CD14-positive monocyte (primary cell): ENCODE data around the gene FN1. TPM values are rescaled to one million over a fixed set of nuclear protein-coding genes. Genes with fewer than 3 reads are reported as not detected.

Source experiments
- DNase-seq, 3 donors: peaks; one replicate each; pipeline ENCODE4 v3.0.0-alpha.2; 2011 to 2022
- H2AFZ ChIP-seq: 2 replicates; pipeline ENCODE4 v1.6.0; 2012; ENCODE audit warnings: mild to moderate bottlenecking, low read depth, low read length, inconsistent platforms; ENCODE audit not compliant: insufficient read depth, poor library complexity, severe bottlenecking
- H3K27ac ChIP-seq, 2 donors: 1 replicate in 1 of 2; 2 replicates in 1 of 2; pipeline ENCODE4 v1.5.1; 2012 to 2013; ENCODE audit warnings: low read length in 2 of 2, control low read depth in 1 of 2, inconsistent platforms in 1 of 2, low read depth in 1 of 2, mild to moderate bottlenecking in 1 of 2
- H3K27me3 ChIP-seq, 2 donors: one replicate each; pipeline versions ENCODE4 v1.6.0 to v1.6.1; 2011 to 2013; ENCODE audit warnings: low read length in 2 of 2; ENCODE audit not compliant: control insufficient read depth in 2 of 2, insufficient read depth in 2 of 2
- H3K36me3 ChIP-seq, 2 donors: replicated peaks in 1 of 2; 1 replicate in 1 of 2; 2 replicates in 1 of 2; pipeline versions ENCODE4 v1.5.1 to v1.6.1; 2012 to 2013; ENCODE audit warnings: low read length in 2 of 2, control low read depth in 1 of 2, inconsistent platforms in 1 of 2, mild to moderate bottlenecking in 1 of 2; ENCODE audit not compliant: insufficient read depth in 2 of 2, control insufficient read depth in 1 of 2
- H3K4me1 ChIP-seq, 2 donors: 1 replicate in 1 of 2; 2 replicates in 1 of 2; pipeline versions ENCODE4 v1.5.1 to v1.6.1; 2012 to 2013; ENCODE audit warnings: low read length in 2 of 2, control low read depth in 1 of 2, inconsistent platforms in 1 of 2, mild to moderate bottlenecking in 1 of 2, moderate library complexity in 1 of 2; ENCODE audit not compliant: insufficient read depth in 2 of 2, control insufficient read depth in 1 of 2
- H3K4me2 ChIP-seq: replicated peaks from 2 replicates; pipeline ENCODE3; 2012; ENCODE audit warnings: low read length, moderate library complexity, mild to moderate bottlenecking; ENCODE audit not compliant: poor library complexity, severe bottlenecking; ENCODE audit errors: extremely low read depth
- H3K4me3 ChIP-seq, 3 experiments: fragments of 200-600 bp in 1 of 3; sonication (generic) in 1 of 3; replicated peaks in 1 of 3; 1 replicate in 2 of 3; 2 replicates in 1 of 3; pipeline ENCODE4 v1.5.1; 2011 to 2013; ENCODE audit warnings: low read length in 3 of 3, mild to moderate bottlenecking in 3 of 3, control low read depth in 2 of 3, low read depth in 2 of 3, inconsistent platforms in 1 of 3, moderate library complexity in 1 of 3
- H3K79me2 ChIP-seq: 2 replicates; pipeline ENCODE4 v1.6.0; 2012; ENCODE audit warnings: mild to moderate bottlenecking, control low read depth, inconsistent platforms, low read length, moderate library complexity; ENCODE audit not compliant: insufficient read depth
- H3K9ac ChIP-seq: 2 replicates; pipeline ENCODE4 v1.6.0; 2017; ENCODE audit warnings: low read length, mild to moderate bottlenecking; ENCODE audit not compliant: insufficient read depth, poor library complexity, severe bottlenecking
- H3K9me3 ChIP-seq, 2 donors: replicated peaks in 1 of 2; 1 replicate in 1 of 2; 2 replicates in 1 of 2; pipeline versions ENCODE4 v1.5.1 to v1.6.1; 2012 to 2013; ENCODE audit warnings: low read length in 2 of 2, control low read depth in 1 of 2; ENCODE audit not compliant: control insufficient read depth in 1 of 2, insufficient read depth in 1 of 2
- H4K20me1 ChIP-seq: 2 replicates; pipeline ENCODE4 v1.6.0; 2012; ENCODE audit warnings: mild to moderate bottlenecking, low read length, control low read depth, moderate library complexity; ENCODE audit not compliant: insufficient read depth
- H3K27ac Mint-ChIP-seq, 7 donors: one replicate each; pipeline ENCODE4 v1.8.0; 2020; ENCODE audit warnings: mild to moderate bottlenecking in 7 of 7, mixed read lengths in 7 of 7, moderate library complexity in 6 of 7, inconsistent platforms in 2 of 7
- H3K27me3 Mint-ChIP-seq, 3 donors: one replicate each; pipeline ENCODE4 v1.8.0; 2021 to 2022; ENCODE audit warnings: low read depth in 3 of 3, mild to moderate bottlenecking in 3 of 3, mixed read lengths in 3 of 3, moderate library complexity in 3 of 3, inconsistent platforms in 1 of 3
- H3K36me3 Mint-ChIP-seq, 2 donors: one replicate each; pipeline ENCODE4 v1.8.0; 2020; ENCODE audit warnings: mixed read lengths in 2 of 2, inconsistent platforms in 1 of 2, mild to moderate bottlenecking in 1 of 2
- H3K4me1 Mint-ChIP-seq: one replicate; pipeline ENCODE4 v1.8.0; 2020; ENCODE audit warnings: mild to moderate bottlenecking, mixed read lengths
- H3K4me3 Mint-ChIP-seq, 2 donors: one replicate each; pipeline ENCODE4 v1.8.0; 2020; ENCODE audit warnings: mild to moderate bottlenecking in 2 of 2, mixed read lengths in 2 of 2, moderate library complexity in 1 of 2
- H3K9me3 Mint-ChIP-seq, 7 donors: one replicate each; pipeline ENCODE4 v1.8.0; 2020 to 2022; ENCODE audit warnings: mixed read lengths in 7 of 7, mild to moderate bottlenecking in 6 of 7, moderate library complexity in 6 of 7, inconsistent platforms in 2 of 7
- WGBS: methylation state at CpG from one replicate; pipeline ENCODE4 v1.1.5; 2013; ENCODE audit warnings: missing lambda C conversion rate; ENCODE audit not compliant: insufficient coverage; 5-methylcytosine and 5-hydroxymethylcytosine counted together
- intact Hi-C, 2 donors: fragments of 100-400 bp; cut with micrococcal nuclease; formaldehyde crosslinking; loops; one replicate each; pipeline versions ENCODE4 v1.15.0 to v1.15.1; 2023
- polyA plus RNA-seq, 3 donors: library from polyadenylated mRNA; depleted of rRNA in 1 of 3; unstranded in 2 of 3; stranded (reverse) in 1 of 3; fragments of 300-500 nt in 2 of 3; fragments of >200 nt in 1 of 3; fragmentation: Illumina TruSeq in 2 of 3; gene quantifications; 1 replicate in 2 of 3; 2 replicates in 1 of 3; pipeline ENCODE4 v1.2.3, GENCODE V29; 2012 to 2021
- TF ChIP-seq, protein P1 (sequence below): fragments of 200-600 bp; IDR thresholded peaks from one replicate; pipeline ENCODE4 v1.8.0; 2022; ENCODE audit warnings: antibody characterized with exemption, mild to moderate bottlenecking

Gene FN1
- polyA plus RNA-seq, 3 donors: 0.21 to 0.72 (median 0.23) TPM

DNA sequence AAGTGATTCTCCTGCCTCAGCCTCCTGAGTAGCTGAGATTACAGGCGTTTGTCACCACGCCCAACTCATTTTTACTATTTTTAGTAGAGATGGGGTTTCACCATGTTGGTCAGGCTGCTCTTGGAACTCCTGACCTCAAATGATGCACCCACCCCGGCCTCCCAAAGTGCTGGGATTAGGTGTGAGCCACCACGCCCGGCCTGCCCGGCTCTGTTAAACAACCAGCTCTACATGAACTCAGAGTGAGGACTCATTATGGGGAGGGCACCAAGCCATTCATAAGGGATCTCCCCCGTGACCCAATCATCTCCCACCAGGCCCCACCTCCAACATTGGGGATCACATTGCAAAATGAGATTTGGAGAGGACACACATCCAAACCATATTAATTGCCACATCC, 115.2 kb downstream of the FN1 start:
- no peak overlapping the region for H3K9ac ChIP-seq
- WGBS: 100% methylated on average over 4 of the region's 7 CpGs
- H3K27me3 Mint-ChIP-seq: no peaks in the 10 kb centered on the region
- H3K36me3 ChIP-seq: peaks cover 32 to 61% of the 10 kb centered on the region in 2 donors
- no peak overlapping the region for H3K4me2 ChIP-seq
- H3K79me2 ChIP-seq: no peaks in the 10 kb centered on the region
- H3K27ac Mint-ChIP-seq: peak overlapping the region in 1 of 7 donors; percentile 68
- TF ChIP-seq, protein P1, sequence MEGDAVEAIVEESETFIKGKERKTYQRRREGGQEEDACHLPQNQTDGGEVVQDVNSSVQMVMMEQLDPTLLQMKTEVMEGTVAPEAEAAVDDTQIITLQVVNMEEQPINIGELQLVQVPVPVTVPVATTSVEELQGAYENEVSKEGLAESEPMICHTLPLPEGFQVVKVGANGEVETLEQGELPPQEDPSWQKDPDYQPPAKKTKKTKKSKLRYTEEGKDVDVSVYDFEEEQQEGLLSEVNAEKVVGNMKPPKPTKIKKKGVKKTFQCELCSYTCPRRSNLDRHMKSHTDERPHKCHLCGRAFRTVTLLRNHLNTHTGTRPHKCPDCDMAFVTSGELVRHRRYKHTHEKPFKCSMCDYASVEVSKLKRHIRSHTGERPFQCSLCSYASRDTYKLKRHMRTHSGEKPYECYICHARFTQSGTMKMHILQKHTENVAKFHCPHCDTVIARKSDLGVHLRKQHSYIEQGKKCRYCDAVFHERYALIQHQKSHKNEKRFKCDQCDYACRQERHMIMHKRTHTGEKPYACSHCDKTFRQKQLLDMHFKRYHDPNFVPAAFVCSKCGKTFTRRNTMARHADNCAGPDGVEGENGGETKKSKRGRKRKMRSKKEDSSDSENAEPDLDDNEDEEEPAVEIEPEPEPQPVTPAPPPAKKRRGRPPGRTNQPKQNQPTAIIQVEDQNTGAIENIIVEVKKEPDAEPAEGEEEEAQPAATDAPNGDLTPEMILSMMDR: no peak
- intact Hi-C loops: no loop called here
- no peaks in the 10 kb centered on the region for H3K9me3 ChIP-seq
- H4K20me1 ChIP-seq: no peaks in the 10 kb centered on the region
- no peak for DNase-seq
- H3K9me3 Mint-ChIP-seq: peaks cover 0 to 1% (median 0%) of the 10 kb centered on the region in 7 donors
- H3K4me1 ChIP-seq: no peaks in the 10 kb centered on the region
- peaks cover 2% of the 10 kb centered on the region for H3K4me1 Mint-ChIP-seq
- no peak overlapping the region for H2AFZ ChIP-seq
- peaks cover 56 to 62% of the 10 kb centered on the region in 2 donors for H3K36me3 Mint-ChIP-seq
- no peak overlapping the region for H3K4me3 Mint-ChIP-seq
- H3K4me3 ChIP-seq: no peak overlapping the region
- H3K27me3 ChIP-seq: no peaks in the 10 kb centered on the region
- H3K27ac ChIP-seq: no peak overlapping the region

DNA sequence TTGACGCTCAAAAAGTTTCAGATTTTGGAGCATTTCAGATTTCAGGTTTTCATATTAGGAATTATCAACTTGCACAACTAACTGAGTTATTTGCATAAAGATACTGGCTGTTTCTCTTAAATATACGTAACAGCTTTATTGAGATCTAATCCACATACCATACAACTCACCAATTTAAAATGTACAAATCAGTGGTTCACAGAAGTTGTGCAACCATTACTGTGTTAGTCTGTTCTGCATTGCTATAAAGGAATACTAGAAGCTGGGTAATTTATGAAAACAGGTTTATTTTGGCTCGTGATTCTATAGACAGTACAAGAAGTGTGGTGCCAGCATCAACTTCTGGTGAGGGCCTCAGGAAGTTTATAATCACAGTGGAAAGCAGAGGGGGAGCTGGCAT, 115.8 kb downstream of the FN1 start:
- Histone ChIP-seq H2AFZ (no peak overlapping the region), H3K36me3 (peaks cover 31 to 58% of the 10 kb centered on the region in 2 donors), H4K20me1 (no peaks in the 10 kb centered on the region), H3K79me2 (no peaks in the 10 kb centered on the region), H3K27me3 (no peaks in the 10 kb centered on the region), H3K4me2 (no peak overlapping the region), H3K4me1 (no peaks in the 10 kb centered on the region), H3K9me3 (no peaks in the 10 kb centered on the region), H3K4me3 (no peak overlapping the region), H3K27ac (no peak overlapping the region), H3K9ac (no peak overlapping the region)
- H3K4me3 Mint-ChIP-seq: no peak overlapping the region
- TF ChIP-seq, protein P1: no peak
- 100% methylated on average over 2 of the region's 3 CpGs for WGBS
- no peaks in the 10 kb centered on the region for H3K27me3 Mint-ChIP-seq
- H3K4me1 Mint-ChIP-seq: peaks cover 2% of the 10 kb centered on the region
- no peak overlapping the region for H3K27ac Mint-ChIP-seq
- DNase-seq: no peak
- H3K9me3 Mint-ChIP-seq: peaks cover 0 to 1% (median 0%) of the 10 kb centered on the region in 7 donors
- intact Hi-C loops: no loop called here
- H3K36me3 Mint-ChIP-seq: peaks cover 54 to 57% of the 10 kb centered on the region in 2 donors
